Measurements from ENCODE around the gene RAB6B.

RAB6B gene

DNA sequence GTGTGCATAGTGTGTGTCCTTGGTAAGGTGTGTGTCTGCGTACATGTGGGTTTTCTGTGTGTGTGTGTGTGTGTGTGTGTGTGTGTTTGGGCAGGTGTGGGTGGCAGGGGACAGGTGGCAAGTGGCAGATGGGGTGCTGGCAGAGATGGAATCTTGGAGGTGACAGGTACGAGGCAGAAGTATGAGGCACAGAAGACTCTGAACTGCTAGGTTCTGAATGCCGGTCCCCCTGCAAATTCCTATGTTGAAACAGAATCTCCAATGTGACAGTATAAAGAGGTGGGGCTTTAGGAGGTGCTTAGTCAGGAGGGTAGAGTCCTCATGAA lies 60.3 kb downstream of the RAB6B start (continued):
- TF ChIP-seq, protein P1, sequence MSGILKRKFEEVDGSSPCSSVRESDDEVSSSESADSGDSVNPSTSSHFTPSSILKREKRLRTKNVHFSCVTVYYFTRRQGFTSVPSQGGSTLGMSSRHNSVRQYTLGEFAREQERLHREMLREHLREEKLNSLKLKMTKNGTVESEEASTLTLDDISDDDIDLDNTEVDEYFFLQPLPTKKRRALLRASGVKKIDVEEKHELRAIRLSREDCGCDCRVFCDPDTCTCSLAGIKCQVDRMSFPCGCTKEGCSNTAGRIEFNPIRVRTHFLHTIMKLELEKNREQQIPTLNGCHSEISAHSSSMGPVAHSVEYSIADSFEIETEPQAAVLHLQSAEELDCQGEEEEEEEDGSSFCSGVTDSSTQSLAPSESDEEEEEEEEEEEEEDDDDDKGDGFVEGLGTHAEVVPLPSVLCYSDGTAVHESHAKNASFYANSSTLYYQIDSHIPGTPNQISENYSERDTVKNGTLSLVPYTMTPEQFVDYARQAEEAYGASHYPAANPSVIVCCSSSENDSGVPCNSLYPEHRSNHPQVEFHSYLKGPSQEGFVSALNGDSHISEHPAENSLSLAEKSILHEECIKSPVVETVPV (CRISPR knock-in tag; IDR thresholded peaks at IDR 0.05): no peak
- TF ChIP-seq ZFP3 (CRISPR knock-in tag; IDR thresholded peaks at IDR 0.05): no peak

DNA sequence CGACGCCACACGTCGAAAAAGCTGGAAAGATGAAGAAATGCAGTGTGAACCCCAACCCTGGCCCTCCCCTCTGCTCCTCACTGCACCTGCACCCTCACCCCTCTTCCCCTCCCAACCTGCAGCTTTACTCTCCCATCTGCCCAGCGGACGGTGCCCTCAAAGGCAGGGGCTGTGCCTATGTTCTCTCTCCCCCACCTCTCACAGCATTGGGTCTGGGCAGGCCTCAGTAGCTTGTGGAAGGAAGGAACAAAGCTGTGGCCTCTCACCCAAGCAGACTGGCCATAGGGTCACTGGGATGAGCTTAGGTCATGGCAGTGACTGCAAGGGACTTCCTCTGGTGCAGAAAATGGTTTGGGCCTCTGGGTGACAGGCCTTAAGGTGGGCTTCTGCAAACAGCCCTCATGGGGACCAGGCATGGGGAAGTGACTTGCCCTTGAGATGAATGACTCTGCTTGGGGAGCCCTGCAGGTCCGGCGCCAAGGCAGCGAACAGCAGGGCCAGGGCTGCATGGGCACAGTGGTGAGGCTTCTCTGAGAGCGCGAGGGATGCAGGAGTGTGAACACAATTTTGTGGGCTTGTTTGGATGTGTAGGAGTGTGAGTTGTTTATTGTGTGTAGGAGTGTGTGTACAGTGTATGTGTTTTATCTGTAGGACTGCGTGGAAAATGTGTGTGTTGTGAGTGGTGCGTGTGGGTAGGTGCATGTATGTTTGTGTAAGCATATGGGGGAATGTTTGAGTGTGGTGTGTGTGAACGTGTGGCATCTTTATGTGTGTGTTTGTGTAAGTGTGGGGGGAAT lies 60.9 kb downstream of the RAB6B start:
- no peak for TF ChIP-seq ZNF70 (CRISPR knock-in tag; IDR thresholded peaks at IDR 0.05)
- no peak for TF ChIP-seq GLIS3 (CRISPR knock-in tag; IDR thresholded peaks at IDR 0.05)
- TF ChIP-seq SNAI2 (CRISPR knock-in tag; IDR thresholded peaks at IDR 0.05): no peak
- no peak for TF ChIP-seq TCF4 (CRISPR knock-in tag; IDR thresholded peaks at IDR 0.05; ENCODE audit: borderline replicate concordance)
- no peak for TF ChIP-seq ZFP3 (CRISPR knock-in tag; IDR thresholded peaks at IDR 0.05)
- TF ChIP-seq ZFP30 (CRISPR knock-in tag; IDR thresholded peaks at IDR 0.05): no peak
- ATAC-seq: no peak

DNA sequence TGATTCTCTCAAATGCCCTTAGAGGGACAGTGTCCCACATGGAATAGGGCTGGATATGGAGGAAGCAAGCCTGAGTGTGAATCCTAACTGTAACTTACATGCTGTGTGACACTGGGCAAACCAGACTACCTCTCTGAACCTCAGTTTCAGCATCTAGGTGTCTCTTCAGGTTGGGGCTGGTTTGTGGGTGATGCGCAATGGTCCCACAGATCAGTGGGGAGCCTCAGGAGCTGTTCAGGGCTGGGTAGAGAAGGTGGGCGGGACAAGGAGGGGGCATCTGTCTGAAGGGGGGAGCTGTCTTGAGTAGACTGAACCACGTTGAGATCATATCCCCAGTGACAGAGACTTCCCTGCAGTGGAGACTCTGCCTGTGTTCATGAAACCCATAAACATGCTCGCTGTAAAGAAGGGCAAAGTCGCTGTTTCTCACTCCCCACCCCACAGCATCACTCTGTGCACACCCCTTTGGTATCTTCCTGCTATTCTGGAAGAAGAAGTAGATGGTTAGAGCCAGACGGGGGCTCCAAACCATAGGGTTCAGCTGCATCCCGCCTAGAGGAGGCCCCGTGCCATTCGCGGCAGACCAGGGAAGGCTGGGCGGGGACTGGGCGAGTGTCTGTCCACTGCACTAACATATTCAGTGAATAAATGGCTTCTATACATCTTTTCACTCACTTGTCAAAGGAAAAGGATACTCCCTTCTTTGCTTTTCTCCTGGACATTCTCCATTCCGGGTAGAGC lies 61.6 kb downstream of the RAB6B start:
- TF ChIP-seq, protein P1 (CRISPR knock-in tag; IDR thresholded peaks at IDR 0.05): no peak
- TF ChIP-seq ZFP30 (CRISPR knock-in tag; IDR thresholded peaks at IDR 0.05): no peak
- TF ChIP-seq, protein P2, sequence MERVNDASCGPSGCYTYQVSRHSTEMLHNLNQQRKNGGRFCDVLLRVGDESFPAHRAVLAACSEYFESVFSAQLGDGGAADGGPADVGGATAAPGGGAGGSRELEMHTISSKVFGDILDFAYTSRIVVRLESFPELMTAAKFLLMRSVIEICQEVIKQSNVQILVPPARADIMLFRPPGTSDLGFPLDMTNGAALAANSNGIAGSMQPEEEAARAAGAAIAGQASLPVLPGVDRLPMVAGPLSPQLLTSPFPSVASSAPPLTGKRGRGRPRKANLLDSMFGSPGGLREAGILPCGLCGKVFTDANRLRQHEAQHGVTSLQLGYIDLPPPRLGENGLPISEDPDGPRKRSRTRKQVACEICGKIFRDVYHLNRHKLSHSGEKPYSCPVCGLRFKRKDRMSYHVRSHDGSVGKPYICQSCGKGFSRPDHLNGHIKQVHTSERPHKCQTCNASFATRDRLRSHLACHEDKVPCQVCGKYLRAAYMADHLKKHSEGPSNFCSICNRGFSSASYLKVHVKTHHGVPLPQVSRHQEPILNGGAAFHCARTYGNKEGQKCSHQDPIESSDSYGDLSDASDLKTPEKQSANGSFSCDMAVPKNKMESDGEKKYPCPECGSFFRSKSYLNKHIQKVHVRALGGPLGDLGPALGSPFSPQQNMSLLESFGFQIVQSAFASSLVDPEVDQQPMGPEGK (CRISPR knock-in tag; IDR thresholded peaks at IDR 0.05; ENCODE audit: borderline replicate concordance): no peak
- TF ChIP-seq ZNF70 (CRISPR knock-in tag; IDR thresholded peaks at IDR 0.05): no peak
- TF ChIP-seq, protein P3, sequence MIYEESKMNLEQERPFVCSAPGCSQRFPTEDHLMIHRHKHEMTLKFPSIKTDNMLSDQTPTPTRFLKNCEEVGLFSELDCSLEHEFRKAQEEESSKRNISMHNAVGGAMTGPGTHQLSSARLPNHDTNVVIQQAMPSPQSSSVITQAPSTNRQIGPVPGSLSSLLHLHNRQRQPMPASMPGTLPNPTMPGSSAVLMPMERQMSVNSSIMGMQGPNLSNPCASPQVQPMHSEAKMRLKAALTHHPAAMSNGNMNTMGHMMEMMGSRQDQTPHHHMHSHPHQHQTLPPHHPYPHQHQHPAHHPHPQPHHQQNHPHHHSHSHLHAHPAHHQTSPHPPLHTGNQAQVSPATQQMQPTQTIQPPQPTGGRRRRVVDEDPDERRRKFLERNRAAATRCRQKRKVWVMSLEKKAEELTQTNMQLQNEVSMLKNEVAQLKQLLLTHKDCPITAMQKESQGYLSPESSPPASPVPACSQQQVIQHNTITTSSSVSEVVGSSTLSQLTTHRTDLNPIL (CRISPR knock-in tag; IDR thresholded peaks at IDR 0.05; ENCODE audit: low read depth): no peak
- TF ChIP-seq ISL1 (CRISPR knock-in tag; IDR thresholded peaks at IDR 0.05): no peak
- TF ChIP-seq RARB (CRISPR knock-in tag; IDR thresholded peaks at IDR 0.05): no peak
- TF ChIP-seq SNAI2 (CRISPR knock-in tag; IDR thresholded peaks at IDR 0.05): no peak
- ATAC-seq: no peak

DNA sequence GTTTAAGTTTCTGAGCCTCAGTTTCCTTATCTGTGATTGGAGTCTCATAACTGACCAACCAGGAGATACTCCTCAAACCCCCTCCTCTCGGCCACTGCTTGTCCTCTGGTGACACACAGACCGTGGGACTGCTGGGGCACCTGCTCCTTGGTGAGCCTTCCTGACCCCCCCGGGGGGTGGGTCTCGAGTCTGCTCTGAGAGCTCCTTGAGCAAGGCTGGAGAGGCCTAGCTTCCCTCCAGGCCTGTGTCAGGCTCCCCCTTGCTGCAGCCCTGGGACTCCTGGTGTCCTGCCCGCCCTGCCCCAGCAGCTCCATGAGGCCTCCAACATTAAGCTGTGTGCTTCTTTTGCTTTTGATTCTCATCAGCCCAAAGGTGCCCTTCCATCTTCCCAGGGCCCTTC lies 62.4 kb downstream of the RAB6B start:
- no peak for ATAC-seq

More for the DNA sequence above, 62.4 kb downstream of the RAB6B start:
- TF ChIP-seq GLIS3 (CRISPR knock-in tag; IDR thresholded peaks at IDR 0.05) (no peak), PPARA (CRISPR knock-in tag; IDR thresholded peaks at IDR 0.05; ENCODE audit: borderline replicate concordance) (no peak), ZNF8 (CRISPR knock-in tag; IDR thresholded peaks at IDR 0.05) (no peak), TCF4 (CRISPR knock-in tag; IDR thresholded peaks at IDR 0.05; ENCODE audit: borderline replicate concordance) (no peak), ZNF565 (CRISPR knock-in tag; conservative IDR thresholded peaks at IDR 0.05; ENCODE audit: low read depth) (no peak), OSR1 (CRISPR knock-in tag; IDR thresholded peaks at IDR 0.05) (no peak), RARB (CRISPR knock-in tag; IDR thresholded peaks at IDR 0.05) (no peak), ESRRG (CRISPR knock-in tag; IDR thresholded peaks at IDR 0.05) (no peak), CSDC2 (CRISPR knock-in tag; IDR thresholded peaks at IDR 0.05) (no peak), ZC3H10 (CRISPR knock-in tag; IDR thresholded peaks at IDR 0.05) (no peak), SNAI2 (CRISPR knock-in tag; IDR thresholded peaks at IDR 0.05) (no peak), ARNTL (CRISPR knock-in tag; IDR thresholded peaks at IDR 0.05; ENCODE audit: borderline replicate concordance, low read depth) (no peak), ZNF70 (CRISPR knock-in tag; IDR thresholded peaks at IDR 0.05) (no peak), ZFP3 (CRISPR knock-in tag; IDR thresholded peaks at IDR 0.05) (no peak)
- TF ChIP-seq, protein P2 (CRISPR knock-in tag; IDR thresholded peaks at IDR 0.05; ENCODE audit: borderline replicate concordance): no peak
- TF ChIP-seq, protein P1 (CRISPR knock-in tag; IDR thresholded peaks at IDR 0.05): no peak
- TF ChIP-seq, protein P4, sequence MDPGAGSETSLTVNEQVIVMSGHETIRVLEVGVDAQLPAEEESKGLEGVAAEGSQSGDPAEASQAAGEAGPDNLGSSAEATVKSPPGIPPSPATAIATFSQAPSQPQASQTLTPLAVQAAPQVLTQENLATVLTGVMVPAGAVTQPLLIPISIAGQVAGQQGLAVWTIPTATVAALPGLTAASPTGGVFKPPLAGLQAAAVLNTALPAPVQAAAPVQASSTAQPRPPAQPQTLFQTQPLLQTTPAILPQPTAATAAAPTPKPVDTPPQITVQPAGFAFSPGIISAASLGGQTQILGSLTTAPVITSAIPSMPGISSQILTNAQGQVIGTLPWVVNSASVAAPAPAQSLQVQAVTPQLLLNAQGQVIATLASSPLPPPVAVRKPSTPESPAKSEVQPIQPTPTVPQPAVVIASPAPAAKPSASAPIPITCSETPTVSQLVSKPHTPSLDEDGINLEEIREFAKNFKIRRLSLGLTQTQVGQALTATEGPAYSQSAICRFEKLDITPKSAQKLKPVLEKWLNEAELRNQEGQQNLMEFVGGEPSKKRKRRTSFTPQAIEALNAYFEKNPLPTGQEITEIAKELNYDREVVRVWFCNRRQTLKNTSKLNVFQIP (CRISPR knock-in tag; IDR thresholded peaks at IDR 0.05; ENCODE audit: borderline replicate concordance, low read depth): no peak

Data from SK-N-SH treated with all-trans-retinoic acid at 6 μM for 48 hours (cell line).